ENCODE measurements around the gene AFDN. TPM values are rescaled to one million over a fixed set of nuclear protein-coding genes. Genes with fewer than 3 reads are reported as not detected.

Gene AFDN
- total RNA-seq, 4 donors from 2014 or later: 148 to 371 (median 204) TPM

GRCh38 chr6:167801263-167801662, 25.4 kb upstream of the AFDN start:
- in situ Hi-C loops (cut with MboI; ENCODE audit: low pct_ligation_motif_present in 1 of 4, low pct_unique_long_range_greater_than_20kb in 1 of 4, low sequenced_read_pairs in 3 of 4): no loop called here
- Histone ChIP-seq H3K9me3 (no peaks in the 10 kb centered on the region), H3K4me3 (no peak overlapping the region), H3K27me3 (peaks cover 2% of the 10 kb centered on the region), H3K36me3 (no peaks in the 10 kb centered on the region), H3K4me1 (peaks cover 0 to 22% (median 6%) of the 10 kb centered on the region in 4 donors), H3K27ac (no peak overlapping the region)
- 80 to 81% methylated on average over 1 of the region's 1 CpG for WGBS, 2 donors (ENCODE audit: low coverage in 1 of 2)
- TF ChIP-seq POLR2A (IDR thresholded peaks at IDR 0.05) (no peak), POLR2AphosphoS5 (IDR thresholded peaks at IDR 0.05) (no peak), EP300 (IDR thresholded peaks at IDR 0.05; ENCODE audit: low read depth) (no peak)
- TF ChIP-seq, protein P1, sequence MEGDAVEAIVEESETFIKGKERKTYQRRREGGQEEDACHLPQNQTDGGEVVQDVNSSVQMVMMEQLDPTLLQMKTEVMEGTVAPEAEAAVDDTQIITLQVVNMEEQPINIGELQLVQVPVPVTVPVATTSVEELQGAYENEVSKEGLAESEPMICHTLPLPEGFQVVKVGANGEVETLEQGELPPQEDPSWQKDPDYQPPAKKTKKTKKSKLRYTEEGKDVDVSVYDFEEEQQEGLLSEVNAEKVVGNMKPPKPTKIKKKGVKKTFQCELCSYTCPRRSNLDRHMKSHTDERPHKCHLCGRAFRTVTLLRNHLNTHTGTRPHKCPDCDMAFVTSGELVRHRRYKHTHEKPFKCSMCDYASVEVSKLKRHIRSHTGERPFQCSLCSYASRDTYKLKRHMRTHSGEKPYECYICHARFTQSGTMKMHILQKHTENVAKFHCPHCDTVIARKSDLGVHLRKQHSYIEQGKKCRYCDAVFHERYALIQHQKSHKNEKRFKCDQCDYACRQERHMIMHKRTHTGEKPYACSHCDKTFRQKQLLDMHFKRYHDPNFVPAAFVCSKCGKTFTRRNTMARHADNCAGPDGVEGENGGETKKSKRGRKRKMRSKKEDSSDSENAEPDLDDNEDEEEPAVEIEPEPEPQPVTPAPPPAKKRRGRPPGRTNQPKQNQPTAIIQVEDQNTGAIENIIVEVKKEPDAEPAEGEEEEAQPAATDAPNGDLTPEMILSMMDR (IDR thresholded peaks at IDR 0.05): no peak
- DNase-seq: no peak
- intact Hi-C loops (cut with DNase I; ENCODE audit: low total_unique reads): no loop called here

GRCh38 chr6:167802339-167802738, 24.4 kb upstream of the AFDN start:
- TF ChIP-seq POLR2AphosphoS5 (IDR thresholded peaks at IDR 0.05) (no peak), EP300 (IDR thresholded peaks at IDR 0.05; ENCODE audit: low read depth) (no peak), POLR2A (IDR thresholded peaks at IDR 0.05) (no peak)
- TF ChIP-seq, protein P1 (IDR thresholded peaks at IDR 0.05): no peak

GRCh38 chr6:167803816-167804215, 22.9 kb upstream of the AFDN start:
- Histone ChIP-seq H3K4me3 (no peak overlapping the region), H3K27me3 (no peaks in the 10 kb centered on the region), H3K4me1 (peaks cover 0 to 24% (median 8%) of the 10 kb centered on the region in 4 donors), H3K27ac (no peak overlapping the region), H3K9me3 (no peaks in the 10 kb centered on the region), H3K36me3 (no peaks in the 10 kb centered on the region)
- TF ChIP-seq, protein P1 (IDR thresholded peaks at IDR 0.05): no peak
- TF ChIP-seq EP300 (IDR thresholded peaks at IDR 0.05; ENCODE audit: low read depth) (no peak), POLR2AphosphoS5 (IDR thresholded peaks at IDR 0.05) (no peak), POLR2A (IDR thresholded peaks at IDR 0.05) (no peak)
- in situ Hi-C loops (cut with MboI; ENCODE audit: low pct_ligation_motif_present in 1 of 4, low pct_unique_long_range_greater_than_20kb in 1 of 4, low sequenced_read_pairs in 3 of 4): no loop called here
- no peak for DNase-seq
- intact Hi-C loops (cut with DNase I; ENCODE audit: low total_unique reads): no loop called here
- WGBS, 2 donors (ENCODE audit: low coverage in 1 of 2): 90 to 94% methylated on average over 2 to 8 of the region's 8 CpGs

More at GRCh38 chr6:167802339-167802738, 24.4 kb upstream of the AFDN start:
- no peak overlapping the region for H3K4me3 ChIP-seq
- no peaks in the 10 kb centered on the region for H3K36me3 ChIP-seq
- 89 to 99% methylated on average over 1 to 3 of the region's 3 CpGs for WGBS, 2 donors (ENCODE audit: low coverage in 1 of 2)
- DNase-seq: no peak
- no peaks in the 10 kb centered on the region for H3K27me3 ChIP-seq
- peaks cover 0 to 25% (median 8%) of the 10 kb centered on the region in 4 donors for H3K4me1 ChIP-seq
- H3K27ac ChIP-seq: no peak overlapping the region
- in situ Hi-C loops (cut with MboI; ENCODE audit: low pct_ligation_motif_present in 1 of 4, low pct_unique_long_range_greater_than_20kb in 1 of 4, low sequenced_read_pairs in 3 of 4) (no loop called here), intact Hi-C loops (cut with DNase I; ENCODE audit: low total_unique reads) (no loop called here)
- no peaks in the 10 kb centered on the region for H3K9me3 ChIP-seq

- intact Hi-C loops (cut with DNase I; ENCODE audit: low total_unique reads): no loop called here
- no peak overlapping the region for H3K4me3 ChIP-seq
- WGBS, 2 donors (ENCODE audit: low coverage in 1 of 2): 93% methylated on average over 24 of the region's 24 CpGs; no CpG with 5 or more reads in 1 of the 2 donors
Measured at GRCh38 chr6:167804281-167805013, 22.3 kb upstream of the AFDN start.

More at GRCh38 chr6:167804281-167805013, 22.3 kb upstream of the AFDN start:
- no peak for DNase-seq
- TF ChIP-seq EP300 (IDR thresholded peaks at IDR 0.05; ENCODE audit: low read depth) (no peak), POLR2AphosphoS5 (IDR thresholded peaks at IDR 0.05) (no peak), POLR2A (IDR thresholded peaks at IDR 0.05) (no peak)
- TF ChIP-seq, protein P1 (IDR thresholded peaks at IDR 0.05): no peak
- Histone ChIP-seq H3K27ac (no peak overlapping the region), H3K27me3 (no peaks in the 10 kb centered on the region), H3K36me3 (no peaks in the 10 kb centered on the region), H3K4me1 (peaks cover 0 to 20% (median 6%) of the 10 kb centered on the region in 4 donors), H3K9me3 (no peaks in the 10 kb centered on the region)
- in situ Hi-C loops (cut with MboI; ENCODE audit: low pct_ligation_motif_present in 1 of 4, low pct_unique_long_range_greater_than_20kb in 1 of 4, low sequenced_read_pairs in 3 of 4): no loop called here
